ENCODE results near the gene HSPB1. TPM values are rescaled to one million over a fixed set of nuclear protein-coding genes. Genes with fewer than 3 reads are reported as not detected.

HSPB1 gene
- total RNA-seq, 4 donors from 2014 or later, result 28.8 to 1,391 (median 758) TPM

- H3K27ac ChIP-seq, result peak overlapping the region; percentile 57 to 78
- no peaks in the 10 kb centered on the region for H3K36me3 ChIP-seq
- H3K4me3 ChIP-seq, result peak overlapping the region in 1 of 2 donors; percentile 70
- intact Hi-C loops (cut with DNase I; ENCODE audit: low total_unique reads), result loop anchor here (10.0 kb wide), 1 partner anchor 96 kb away; no protein-coding TSS in a partner anchor
- no peaks in the 10 kb centered on the region for H3K4me1 ChIP-seq
- no peak for TF ChIP-seq POLR2A (IDR thresholded peaks at IDR 0.05)
- TF ChIP-seq, protein P1, sequence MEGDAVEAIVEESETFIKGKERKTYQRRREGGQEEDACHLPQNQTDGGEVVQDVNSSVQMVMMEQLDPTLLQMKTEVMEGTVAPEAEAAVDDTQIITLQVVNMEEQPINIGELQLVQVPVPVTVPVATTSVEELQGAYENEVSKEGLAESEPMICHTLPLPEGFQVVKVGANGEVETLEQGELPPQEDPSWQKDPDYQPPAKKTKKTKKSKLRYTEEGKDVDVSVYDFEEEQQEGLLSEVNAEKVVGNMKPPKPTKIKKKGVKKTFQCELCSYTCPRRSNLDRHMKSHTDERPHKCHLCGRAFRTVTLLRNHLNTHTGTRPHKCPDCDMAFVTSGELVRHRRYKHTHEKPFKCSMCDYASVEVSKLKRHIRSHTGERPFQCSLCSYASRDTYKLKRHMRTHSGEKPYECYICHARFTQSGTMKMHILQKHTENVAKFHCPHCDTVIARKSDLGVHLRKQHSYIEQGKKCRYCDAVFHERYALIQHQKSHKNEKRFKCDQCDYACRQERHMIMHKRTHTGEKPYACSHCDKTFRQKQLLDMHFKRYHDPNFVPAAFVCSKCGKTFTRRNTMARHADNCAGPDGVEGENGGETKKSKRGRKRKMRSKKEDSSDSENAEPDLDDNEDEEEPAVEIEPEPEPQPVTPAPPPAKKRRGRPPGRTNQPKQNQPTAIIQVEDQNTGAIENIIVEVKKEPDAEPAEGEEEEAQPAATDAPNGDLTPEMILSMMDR (IDR thresholded peaks at IDR 0.05), result no peak
- no peaks in the 10 kb centered on the region for H3K9me3 ChIP-seq
- H3K27me3 ChIP-seq, result no peaks in the 10 kb centered on the region
- no peak for DNase-seq
Measured at GRCh38 chr7:76281006-76281705, 21.3 kb upstream of the HSPB1 start.

GRCh38 chr7:76281706-76282343 is 20.6 kb upstream of the HSPB1 start:
- TF ChIP-seq, protein P1 (IDR thresholded peaks at IDR 0.05), result no peak
- no peak for TF ChIP-seq POLR2A (IDR thresholded peaks at IDR 0.05)
- no peaks in the 10 kb centered on the region for H3K36me3 ChIP-seq
- no peak for DNase-seq
- intact Hi-C loops (cut with DNase I; ENCODE audit: low total_unique reads), result loop anchor here (10.0 kb wide), 1 partner anchor 97 kb away; no protein-coding TSS in a partner anchor
- H3K4me3 ChIP-seq, result peak overlapping the region; percentile 31 to 70
- peak overlapping the region; percentile 57 to 84 for H3K27ac ChIP-seq
- H3K27me3 ChIP-seq, result no peaks in the 10 kb centered on the region
- H3K4me1 ChIP-seq, result no peaks in the 10 kb centered on the region
- no peaks in the 10 kb centered on the region for H3K9me3 ChIP-seq

GRCh38 chr7:76282344-76283253 is 19.9 kb upstream of the HSPB1 start:
- Histone ChIP-seq H3K27me3 (no peaks in the 10 kb centered on the region), H3K36me3 (no peaks in the 10 kb centered on the region), H3K27ac (peak overlapping the region; percentile 67 to 84), H3K9me3 (no peaks in the 10 kb centered on the region), H3K4me1 (no peaks in the 10 kb centered on the region), H3K4me3 (peak overlapping the region; percentile 31 to 70)
- intact Hi-C loops (cut with DNase I; ENCODE audit: low total_unique reads), result loop anchor here (10.0 kb wide), 1 partner anchor 98 kb away; no protein-coding TSS in a partner anchor
- peak; percentile 5 to 70 for TF ChIP-seq POLR2A (IDR thresholded peaks at IDR 0.05)
- TF ChIP-seq, protein P1 (IDR thresholded peaks at IDR 0.05), result no peak
- peak; percentile 77 to 79 for DNase-seq

- Histone ChIP-seq H3K27ac (peak overlapping the region; percentile 67 to 84), H3K4me1 (no peaks in the 10 kb centered on the region), H3K4me3 (peak overlapping the region; percentile 31 to 70), H3K9me3 (no peaks in the 10 kb centered on the region), H3K27me3 (no peaks in the 10 kb centered on the region), H3K36me3 (no peaks in the 10 kb centered on the region)
- intact Hi-C loops (cut with DNase I; ENCODE audit: low total_unique reads), result loop anchor here (10.0 kb wide), 1 partner anchor 99 kb away; no protein-coding TSS in a partner anchor
- TF ChIP-seq POLR2A (IDR thresholded peaks at IDR 0.05), result no peak
- TF ChIP-seq, protein P1 (IDR thresholded peaks at IDR 0.05), result no peak
- DNase-seq, result no peak
Measured at GRCh38 chr7:76283254-76284159, 19.0 kb upstream of the HSPB1 start.

Measured in uterus (tissue), 4 donors.